ENCODE measurements around the gene POLE2.
"Not testable (repeated sequence)": the region's sequence is repeated elsewhere in the genome, so short reads cannot be mapped to it uniquely, and the experiment has no call there.

The POLE2 gene

DNA sequence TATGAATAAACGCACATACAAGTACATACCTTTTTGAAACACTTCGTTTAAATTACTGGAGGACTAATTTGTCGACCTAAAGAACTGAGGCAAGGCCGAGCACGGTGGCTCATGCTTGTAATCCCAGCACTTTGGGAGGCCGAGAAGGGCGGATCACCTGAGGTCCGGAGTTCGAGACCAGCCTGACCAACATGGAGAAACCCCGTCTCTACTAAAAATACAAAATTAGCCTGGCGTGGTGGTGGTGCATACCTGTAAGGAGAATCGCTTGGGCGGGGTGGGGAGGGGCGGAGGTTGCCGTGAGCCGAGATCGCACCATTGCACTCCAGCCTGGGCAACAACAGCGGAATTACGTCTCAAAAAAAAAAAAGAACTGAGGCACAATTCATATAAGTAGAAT is 68.7 kb downstream of the POLE2 start:
- DNase-seq (ENCODE audit: low read depth): not testable (repeated sequence)

DNA sequence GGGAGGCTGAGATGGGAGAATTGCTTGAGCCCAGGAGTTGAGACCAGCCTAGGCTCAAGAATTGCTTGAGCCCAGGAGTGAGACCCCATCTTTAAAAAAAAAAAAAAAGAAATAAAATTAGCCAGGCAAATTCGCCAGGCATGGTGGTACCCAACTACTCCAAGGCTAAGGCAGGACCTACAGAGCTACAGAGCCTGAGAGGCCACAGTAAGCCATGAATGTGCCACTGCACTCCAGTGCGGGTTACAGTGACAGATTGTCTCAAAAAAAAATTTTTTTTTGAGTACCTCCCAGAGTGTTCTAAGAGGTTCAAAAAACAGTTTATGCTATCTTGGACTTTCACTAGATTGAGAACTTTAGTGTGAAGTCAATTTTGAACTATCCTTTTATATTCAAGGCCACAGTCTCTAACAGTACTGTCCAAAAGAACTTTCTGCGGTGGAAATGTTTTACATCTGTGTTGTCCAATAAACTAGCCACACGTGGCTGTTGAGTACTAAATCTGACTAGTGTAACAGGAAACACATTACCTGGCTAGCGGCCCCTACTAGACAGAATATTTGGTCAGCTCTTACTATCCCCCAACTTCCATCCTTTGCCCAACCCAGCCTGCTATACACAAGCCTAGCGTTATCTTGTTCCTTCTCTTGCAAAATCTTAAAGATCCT is 70.0 kb downstream of the POLE2 start:
- no peak for DNase-seq (ENCODE audit: low read depth)

DNA sequence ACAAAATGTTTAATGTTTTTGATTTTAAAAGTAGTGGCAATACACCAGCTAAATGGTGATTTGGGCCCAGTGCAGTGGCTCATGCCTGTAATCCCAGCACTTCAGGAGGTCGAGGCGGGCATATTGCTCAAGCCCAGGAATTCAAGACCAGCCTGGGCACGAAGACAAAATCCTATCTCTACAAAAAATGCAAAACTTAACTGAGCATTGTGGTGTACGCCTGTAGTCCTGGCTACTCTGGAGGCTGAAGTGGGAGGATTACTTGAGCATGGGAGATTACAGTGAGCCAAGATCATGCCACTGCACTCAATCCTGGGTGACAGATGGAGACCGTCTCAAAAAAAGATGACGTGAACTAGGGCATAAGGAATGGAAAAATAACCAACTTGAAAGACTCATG is 72.2 kb downstream of the POLE2 start:
- no peak for DNase-seq (ENCODE audit: low read depth)

DNA sequence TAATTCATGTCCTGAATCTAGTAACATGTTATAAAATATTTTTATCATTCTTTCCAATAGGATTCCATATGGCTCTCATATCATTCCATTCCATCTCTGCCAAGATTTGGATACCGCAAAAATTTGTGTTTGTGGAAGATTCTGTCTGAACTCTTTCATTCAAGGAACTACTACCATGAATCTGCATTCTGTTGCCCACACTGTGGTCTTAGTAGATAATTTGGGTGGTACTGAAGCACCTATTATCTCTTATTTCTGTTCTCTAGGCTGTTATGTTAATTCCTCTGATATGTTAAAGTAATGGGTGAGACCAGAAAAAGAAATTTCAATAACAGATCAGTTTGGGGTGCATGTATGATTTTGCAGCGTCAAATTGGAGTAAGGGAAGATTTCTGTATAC is 73.8 kb downstream of the POLE2 start:
- DNase-seq (ENCODE audit: low read depth): no peak

DNA sequence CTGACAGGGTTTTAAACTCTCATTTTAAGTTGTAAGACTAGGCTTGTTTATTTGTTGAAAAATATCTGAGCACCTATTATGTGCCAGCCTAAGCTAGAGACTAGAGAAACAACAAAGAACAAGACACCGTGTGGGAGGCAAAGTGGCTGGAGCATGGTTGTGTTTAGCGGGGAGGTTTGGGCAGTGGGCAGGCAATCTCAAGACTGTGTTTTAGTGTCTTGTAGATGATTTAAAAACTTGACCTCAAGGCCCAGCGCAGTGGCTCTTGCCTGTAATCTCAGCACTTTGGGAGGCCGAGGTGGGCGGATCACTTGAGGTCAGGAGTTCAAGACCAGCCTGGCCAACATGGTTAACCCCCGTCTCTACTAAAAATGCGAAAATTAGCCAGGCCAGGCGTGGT is 75.3 kb downstream of the POLE2 start:
- no peak for DNase-seq (ENCODE audit: low read depth)

DNA sequence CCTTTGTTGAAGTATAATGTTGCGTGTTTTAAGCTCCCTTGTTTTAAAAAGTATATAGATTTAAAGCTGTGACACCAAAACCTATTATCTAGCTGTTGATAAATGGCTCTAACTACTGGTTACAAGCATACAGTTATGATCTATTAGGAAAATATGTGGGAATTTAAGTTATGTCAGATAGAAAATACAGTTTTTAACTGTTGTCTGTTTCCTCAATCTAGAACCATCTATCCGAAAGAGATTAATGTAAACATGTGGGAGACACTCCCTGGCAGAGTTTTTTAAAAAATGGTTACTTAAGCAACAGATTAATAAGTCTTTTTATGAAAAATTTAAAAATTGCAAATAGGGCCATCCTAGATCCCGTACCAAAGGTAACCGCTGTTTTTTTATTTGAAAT is 75.8 kb downstream of the POLE2 start:
- no peak for DNase-seq (ENCODE audit: low read depth)

DNA sequence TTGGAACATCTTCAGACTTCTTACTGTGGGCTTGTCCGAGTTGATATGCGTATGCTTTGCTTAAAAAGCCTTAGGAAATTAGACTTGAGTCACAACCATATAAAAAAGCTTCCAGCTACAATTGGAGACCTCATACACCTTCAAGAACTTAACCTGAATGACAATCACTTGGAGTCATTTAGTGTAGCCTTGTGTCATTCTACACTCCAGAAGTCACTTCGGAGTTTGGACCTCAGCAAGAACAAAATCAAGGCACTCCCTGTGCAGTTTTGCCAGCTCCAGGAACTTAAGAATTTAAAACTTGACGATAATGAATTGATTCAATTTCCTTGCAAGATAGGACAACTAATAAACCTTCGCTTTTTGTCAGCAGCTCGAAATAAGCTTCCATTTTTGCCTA is 80.4 kb downstream of the POLE2 start:
- DNase-seq (ENCODE audit: low read depth): no peak

DNA sequence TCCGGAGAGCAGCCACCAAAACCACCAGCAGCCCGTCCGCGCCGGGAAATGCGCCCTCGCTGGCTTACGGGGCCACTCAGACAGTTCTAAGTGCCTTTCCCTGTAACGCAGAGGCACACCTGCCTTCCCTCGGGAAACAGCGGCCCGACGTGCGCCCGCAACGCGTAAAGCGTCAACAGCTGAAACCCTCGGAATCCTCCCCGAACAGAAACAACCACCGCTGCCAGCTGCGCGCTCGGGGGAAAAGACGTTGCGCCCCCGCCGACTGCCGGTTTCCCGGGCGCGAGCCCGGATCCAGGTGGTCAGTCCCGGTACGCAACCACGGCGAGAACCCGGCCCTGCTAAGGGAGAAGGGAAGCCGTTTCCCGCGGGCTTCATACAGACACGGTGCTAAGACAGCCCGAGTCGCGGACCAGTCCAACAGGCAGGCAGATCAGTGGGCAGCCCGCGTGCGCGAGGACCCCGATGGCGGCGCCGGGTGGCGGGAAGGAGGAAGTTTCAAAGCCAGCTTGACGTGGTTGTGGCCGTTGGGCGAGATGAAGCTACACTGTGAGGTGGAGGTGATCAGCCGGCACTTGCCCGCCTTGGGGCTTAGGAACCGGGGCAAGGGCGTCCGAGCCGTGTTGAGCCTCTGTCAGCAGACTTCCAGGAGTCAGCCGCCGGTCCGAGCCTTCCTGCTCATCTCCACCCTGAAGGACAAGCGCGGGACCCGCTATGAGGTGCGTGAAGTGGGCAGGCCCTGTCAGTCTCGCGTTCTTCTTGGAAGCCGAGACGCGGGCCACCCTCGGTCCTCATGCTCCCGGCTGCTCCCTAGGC is 89.3 kb downstream of the POLE2 start, which contains the start of gene LRR1:
LRR1 (plus strand) TSS at position 456 of the 816 bp plus-strand sequence; CDS start at position 537, 81 bp downstream.
- peak; percentile 63 for DNase-seq (ENCODE audit: low read depth)

DNA sequence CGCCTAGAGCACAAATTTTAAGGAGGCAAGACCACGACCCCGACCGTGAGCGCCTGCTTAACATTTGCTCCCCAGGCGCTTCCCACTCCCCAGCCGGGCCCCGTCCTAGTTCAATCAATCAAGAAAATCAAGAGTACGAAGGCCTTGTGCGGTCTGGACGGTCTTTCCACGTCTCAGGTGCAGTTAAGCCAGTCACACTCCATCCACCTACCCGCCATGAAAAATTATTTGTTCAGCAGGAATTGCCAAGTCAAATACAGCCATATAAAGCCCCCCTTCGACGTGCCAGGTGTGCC is 89.9 kb downstream of the POLE2 start:
- DNase-seq (ENCODE audit: low read depth): no peak

DNA sequence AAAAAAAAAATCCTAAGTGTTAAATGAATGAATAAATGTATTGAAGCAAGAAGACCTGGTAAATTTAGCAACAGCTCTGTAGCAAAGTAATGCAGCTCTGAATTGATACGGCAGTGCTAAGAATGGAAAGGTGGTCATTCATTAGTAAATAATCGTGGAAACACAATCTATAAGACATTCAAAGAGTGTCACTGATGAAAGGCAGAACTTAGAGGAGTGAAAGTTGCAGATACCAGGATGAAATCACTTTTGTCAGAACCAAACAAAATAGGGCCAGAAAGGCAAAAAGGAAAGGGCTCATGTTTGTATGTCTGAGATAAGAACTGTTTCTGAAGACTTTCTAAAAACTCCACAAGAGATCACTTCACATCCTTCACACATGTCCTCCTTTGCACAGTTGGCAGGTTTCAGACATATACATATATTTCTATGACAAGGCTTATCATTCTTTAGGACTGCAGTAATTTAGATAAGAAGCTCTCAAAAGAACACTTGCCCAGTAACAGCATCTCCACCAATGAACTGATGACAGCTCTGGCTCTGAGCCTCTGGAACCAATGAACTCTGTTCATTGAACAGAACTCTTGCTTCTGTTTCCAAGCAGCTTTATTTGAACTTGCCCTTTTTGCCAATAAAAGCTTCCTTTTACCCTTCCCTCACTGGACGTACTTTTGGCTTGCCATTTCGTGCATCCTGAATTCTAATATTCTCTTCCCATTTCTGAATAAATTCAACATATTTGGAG is 93.5 kb downstream of the POLE2 start:
- no peak for DNase-seq (ENCODE audit: low read depth)
